Testis (tissue), 2 donors: ENCODE data around the gene NOSIP.

Experiments used
- POLR2A ChIP-seq: fragments of 450-650 bp; IDR thresholded peaks from one replicate; pipeline ENCODE4 v1.6.1; 2017; ENCODE audit warnings: antibody characterized with exemption, mild to moderate bottlenecking, moderate library complexity
- TF ChIP-seq, protein P1 (sequence below), 3 experiments: fragments of 450-650 bp in 2 of 3; fragments of 200-600 bp in 1 of 3; sonication (generic) in 1 of 3; IDR thresholded peaks; one replicate each; pipeline ENCODE4 v1.5.1; 2016 to 2019; ENCODE audit warnings: antibody characterized with exemption in 3 of 3, mild to moderate bottlenecking in 2 of 3, moderate library complexity in 1 of 3

DNA sequence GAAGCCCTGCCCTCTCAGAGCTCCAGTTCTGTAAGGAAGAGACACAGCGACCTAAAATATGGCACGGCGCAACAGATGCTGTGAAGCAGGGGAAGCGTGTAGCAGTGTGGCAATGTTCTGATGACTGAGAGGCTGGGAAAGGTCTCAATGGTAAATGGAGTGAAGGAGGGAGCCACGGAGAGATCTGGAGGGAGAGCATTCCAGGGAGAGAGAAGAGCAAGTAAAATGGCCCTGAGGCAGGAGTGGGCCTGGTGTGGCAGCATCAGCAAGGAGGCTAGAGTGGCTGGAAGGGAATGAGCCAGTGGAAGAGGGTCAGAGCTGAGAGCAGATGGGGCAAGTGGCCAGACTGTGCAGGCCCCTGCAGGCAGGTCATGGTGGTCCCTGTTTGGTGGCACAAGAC, 36.2 kb downstream of the NOSIP start:
- TF ChIP-seq, protein P1, sequence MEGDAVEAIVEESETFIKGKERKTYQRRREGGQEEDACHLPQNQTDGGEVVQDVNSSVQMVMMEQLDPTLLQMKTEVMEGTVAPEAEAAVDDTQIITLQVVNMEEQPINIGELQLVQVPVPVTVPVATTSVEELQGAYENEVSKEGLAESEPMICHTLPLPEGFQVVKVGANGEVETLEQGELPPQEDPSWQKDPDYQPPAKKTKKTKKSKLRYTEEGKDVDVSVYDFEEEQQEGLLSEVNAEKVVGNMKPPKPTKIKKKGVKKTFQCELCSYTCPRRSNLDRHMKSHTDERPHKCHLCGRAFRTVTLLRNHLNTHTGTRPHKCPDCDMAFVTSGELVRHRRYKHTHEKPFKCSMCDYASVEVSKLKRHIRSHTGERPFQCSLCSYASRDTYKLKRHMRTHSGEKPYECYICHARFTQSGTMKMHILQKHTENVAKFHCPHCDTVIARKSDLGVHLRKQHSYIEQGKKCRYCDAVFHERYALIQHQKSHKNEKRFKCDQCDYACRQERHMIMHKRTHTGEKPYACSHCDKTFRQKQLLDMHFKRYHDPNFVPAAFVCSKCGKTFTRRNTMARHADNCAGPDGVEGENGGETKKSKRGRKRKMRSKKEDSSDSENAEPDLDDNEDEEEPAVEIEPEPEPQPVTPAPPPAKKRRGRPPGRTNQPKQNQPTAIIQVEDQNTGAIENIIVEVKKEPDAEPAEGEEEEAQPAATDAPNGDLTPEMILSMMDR (IDR thresholded peaks at IDR 0.05) = no peak
- TF ChIP-seq POLR2A = no peak
